Nephron (organoid): ENCODE data around the gene CCDC51.

ENCODE experiments used
- H3K27ac Mint-ChIP-seq, 3 experiments: 2 replicates each; pipeline ENCODE4 v1.8.0; 2020; ENCODE audit warnings: mixed read lengths in 3 of 3, mild to moderate bottlenecking in 2 of 3, moderate library complexity in 1 of 3
- H3K27me3 Mint-ChIP-seq: 2 replicates; pipeline ENCODE4 v1.8.0; 2021; ENCODE audit warnings: low read depth, mild to moderate bottlenecking, moderate library complexity, mixed read lengths
- H3K36me3 Mint-ChIP-seq: 2 replicates; pipeline ENCODE4 v1.8.0; 2020; ENCODE audit warnings: low read depth, mixed read lengths
- H3K4me1 Mint-ChIP-seq: 2 replicates; pipeline ENCODE4 v1.8.0; 2020; ENCODE audit warnings: mixed read lengths
- H3K4me3 Mint-ChIP-seq, 3 experiments: 2 replicates each; pipeline ENCODE4 v1.8.0; 2020; ENCODE audit warnings: mild to moderate bottlenecking in 3 of 3, mixed read lengths in 3 of 3, moderate library complexity in 2 of 3
- H3K9me3 Mint-ChIP-seq: 2 replicates; pipeline ENCODE4 v1.8.0; 2020; ENCODE audit warnings: mixed read lengths
- TF ChIP-seq, protein P1 (sequence below), 3 experiments: fragments of 200-600 bp; sonication (generic); IDR thresholded peaks; one replicate each; pipeline ENCODE4 v1.5.0; 2021; ENCODE audit warnings: antibody characterized with exemption in 3 of 3; ENCODE audit not compliant: unreplicated experiment in 3 of 3

CCDC51 gene

DNA sequence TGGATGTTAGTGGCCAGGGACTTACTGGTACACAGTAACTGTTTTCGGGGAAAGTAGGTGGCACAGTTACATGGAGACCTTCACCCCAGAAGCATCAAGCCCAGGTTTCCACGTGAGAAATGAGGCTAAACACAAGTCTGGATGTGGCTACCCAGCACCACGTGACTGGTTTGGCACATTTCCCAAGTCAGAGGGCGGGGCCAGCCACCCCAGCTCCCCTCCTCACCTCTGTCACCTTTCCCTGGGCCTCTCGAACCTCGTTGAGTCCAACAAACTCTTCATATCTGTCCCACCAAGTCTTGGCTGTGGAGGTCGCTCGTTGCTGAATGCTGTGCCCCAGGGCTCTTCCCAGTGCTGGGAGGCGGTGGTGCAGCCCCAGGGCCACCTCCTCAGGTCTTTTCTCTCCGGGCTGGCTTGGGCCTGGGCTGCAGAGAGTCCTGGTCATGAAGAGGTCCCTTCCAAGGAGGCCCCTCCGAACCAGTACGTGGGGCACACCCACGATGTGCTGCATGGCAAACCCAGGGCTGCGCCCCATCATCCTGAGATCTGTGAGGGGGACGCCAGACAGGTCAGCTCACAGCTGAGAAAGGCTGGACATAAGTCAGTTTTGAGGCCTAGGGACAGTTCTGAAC, 5.2 kb downstream of the CCDC51 start:
- peaks cover 3% of the 10 kb centered on the region for H3K36me3 Mint-ChIP-seq
- no peaks in the 10 kb centered on the region for H3K9me3 Mint-ChIP-seq
- TF ChIP-seq, protein P1, sequence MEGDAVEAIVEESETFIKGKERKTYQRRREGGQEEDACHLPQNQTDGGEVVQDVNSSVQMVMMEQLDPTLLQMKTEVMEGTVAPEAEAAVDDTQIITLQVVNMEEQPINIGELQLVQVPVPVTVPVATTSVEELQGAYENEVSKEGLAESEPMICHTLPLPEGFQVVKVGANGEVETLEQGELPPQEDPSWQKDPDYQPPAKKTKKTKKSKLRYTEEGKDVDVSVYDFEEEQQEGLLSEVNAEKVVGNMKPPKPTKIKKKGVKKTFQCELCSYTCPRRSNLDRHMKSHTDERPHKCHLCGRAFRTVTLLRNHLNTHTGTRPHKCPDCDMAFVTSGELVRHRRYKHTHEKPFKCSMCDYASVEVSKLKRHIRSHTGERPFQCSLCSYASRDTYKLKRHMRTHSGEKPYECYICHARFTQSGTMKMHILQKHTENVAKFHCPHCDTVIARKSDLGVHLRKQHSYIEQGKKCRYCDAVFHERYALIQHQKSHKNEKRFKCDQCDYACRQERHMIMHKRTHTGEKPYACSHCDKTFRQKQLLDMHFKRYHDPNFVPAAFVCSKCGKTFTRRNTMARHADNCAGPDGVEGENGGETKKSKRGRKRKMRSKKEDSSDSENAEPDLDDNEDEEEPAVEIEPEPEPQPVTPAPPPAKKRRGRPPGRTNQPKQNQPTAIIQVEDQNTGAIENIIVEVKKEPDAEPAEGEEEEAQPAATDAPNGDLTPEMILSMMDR (IDR thresholded peaks at IDR 0.05; ENCODE audit: unreplicated experiment in 3 of 3), result no peak
- H3K27ac Mint-ChIP-seq, result peak overlapping the region; percentile 82 to 99 (median 92)
- H3K4me1 Mint-ChIP-seq, result peaks cover 31% of the 10 kb centered on the region
- H3K4me3 Mint-ChIP-seq, result no peak overlapping the region
- H3K27me3 Mint-ChIP-seq, result no peaks in the 10 kb centered on the region

DNA sequence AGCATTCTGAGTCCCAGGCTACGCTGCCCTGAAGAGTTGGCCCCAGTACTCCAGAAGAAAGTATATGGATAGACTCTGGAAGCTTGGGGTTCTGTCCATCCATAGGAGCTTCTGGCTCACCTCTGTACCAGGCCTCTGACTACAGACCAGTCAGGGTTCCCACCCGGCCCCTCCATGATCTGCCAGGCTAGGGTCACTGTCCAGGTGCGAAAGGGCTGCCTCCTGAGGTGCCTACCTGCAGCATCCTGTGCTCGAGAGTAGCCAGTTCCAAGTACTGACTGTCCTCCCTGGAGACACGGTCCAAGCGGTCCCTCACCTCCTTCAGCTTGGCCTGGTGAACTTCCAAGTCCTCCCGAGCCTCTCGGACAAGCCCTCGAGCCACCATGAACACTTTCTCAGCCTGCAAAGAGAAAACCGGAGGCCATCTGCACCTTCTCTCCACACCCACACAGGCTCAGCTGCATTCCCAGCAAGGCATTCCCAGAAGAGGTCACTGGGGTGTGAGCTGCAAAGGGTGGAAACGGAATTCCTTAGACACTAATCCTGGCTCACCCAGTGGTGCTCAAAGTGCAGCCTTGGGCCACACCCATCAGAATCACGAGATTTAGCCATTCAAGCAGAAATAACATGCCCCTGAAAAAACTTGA, 6.3 kb downstream of the CCDC51 start:
- H3K4me3 Mint-ChIP-seq, result peak overlapping the region; percentile 57 to 71 (median 63)
- H3K9me3 Mint-ChIP-seq, result no peaks in the 10 kb centered on the region
- H3K27me3 Mint-ChIP-seq, result no peaks in the 10 kb centered on the region
- H3K36me3 Mint-ChIP-seq, result peaks cover 3% of the 10 kb centered on the region
- TF ChIP-seq, protein P1 (IDR thresholded peaks at IDR 0.05; ENCODE audit: unreplicated experiment in 3 of 3), result no peak
- H3K27ac Mint-ChIP-seq, result peak overlapping the region; percentile 82 to 99 (median 92)
- H3K4me1 Mint-ChIP-seq, result peaks cover 26% of the 10 kb centered on the region

DNA sequence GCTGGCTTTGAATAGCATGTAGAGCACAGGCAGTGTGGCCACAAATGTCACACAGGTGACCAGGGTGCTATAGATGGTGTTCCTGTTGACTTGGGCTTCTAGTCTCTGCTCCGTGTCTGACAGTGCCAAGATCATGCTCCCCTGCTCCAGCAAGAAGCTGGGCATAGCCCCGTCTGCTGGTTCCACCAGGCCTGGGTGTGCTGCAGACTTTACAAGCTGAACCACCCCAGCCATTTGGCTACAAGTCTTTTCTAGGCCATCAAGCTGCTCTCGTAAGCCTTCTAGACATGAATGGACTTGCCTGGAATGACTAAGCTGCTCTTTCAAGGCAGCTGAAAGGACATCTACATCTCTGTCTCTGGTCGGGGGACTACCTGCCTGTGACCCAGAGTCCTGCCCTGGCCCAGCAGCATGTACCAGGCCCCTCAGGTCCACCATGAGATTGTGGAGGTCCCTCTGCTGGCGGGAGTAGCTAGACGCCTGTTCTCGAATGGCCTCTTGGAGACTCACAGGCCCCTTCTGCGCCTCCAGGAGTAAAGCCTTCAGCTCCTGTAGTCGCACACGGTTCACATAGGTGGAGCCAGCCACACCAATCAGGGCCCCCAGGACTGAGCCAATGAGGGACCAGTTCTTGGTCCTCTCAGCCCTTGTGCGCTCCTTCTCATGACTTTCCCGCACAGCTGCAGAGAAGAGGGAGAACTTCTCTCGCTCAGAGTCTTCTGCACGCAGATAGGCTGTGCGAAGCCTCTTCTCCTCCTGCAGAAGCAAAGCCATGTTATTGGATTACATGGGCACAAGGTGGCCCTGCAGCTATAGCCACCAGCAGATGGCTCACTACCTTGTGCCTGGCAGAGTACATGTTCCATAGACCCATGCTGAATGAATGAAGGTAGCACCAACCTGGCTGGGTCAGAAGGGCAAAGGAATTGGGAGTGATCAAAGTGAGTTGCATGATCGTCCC, 7.2 kb downstream of the CCDC51 start:
- TF ChIP-seq, protein P1 (IDR thresholded peaks at IDR 0.05; ENCODE audit: unreplicated experiment in 3 of 3), result peak in 1 of 3 experiments; percentile 17
- Mint-ChIP-seq H3K4me3 (peak overlapping the region; percentile 51 to 78 (median 57)), H3K4me1 (peaks cover 34% of the 10 kb centered on the region), H3K36me3 (peaks cover 3% of the 10 kb centered on the region), H3K27ac (peak overlapping the region; percentile 20 to 99 (median 84)), H3K9me3 (no peaks in the 10 kb centered on the region), H3K27me3 (no peaks in the 10 kb centered on the region)

DNA sequence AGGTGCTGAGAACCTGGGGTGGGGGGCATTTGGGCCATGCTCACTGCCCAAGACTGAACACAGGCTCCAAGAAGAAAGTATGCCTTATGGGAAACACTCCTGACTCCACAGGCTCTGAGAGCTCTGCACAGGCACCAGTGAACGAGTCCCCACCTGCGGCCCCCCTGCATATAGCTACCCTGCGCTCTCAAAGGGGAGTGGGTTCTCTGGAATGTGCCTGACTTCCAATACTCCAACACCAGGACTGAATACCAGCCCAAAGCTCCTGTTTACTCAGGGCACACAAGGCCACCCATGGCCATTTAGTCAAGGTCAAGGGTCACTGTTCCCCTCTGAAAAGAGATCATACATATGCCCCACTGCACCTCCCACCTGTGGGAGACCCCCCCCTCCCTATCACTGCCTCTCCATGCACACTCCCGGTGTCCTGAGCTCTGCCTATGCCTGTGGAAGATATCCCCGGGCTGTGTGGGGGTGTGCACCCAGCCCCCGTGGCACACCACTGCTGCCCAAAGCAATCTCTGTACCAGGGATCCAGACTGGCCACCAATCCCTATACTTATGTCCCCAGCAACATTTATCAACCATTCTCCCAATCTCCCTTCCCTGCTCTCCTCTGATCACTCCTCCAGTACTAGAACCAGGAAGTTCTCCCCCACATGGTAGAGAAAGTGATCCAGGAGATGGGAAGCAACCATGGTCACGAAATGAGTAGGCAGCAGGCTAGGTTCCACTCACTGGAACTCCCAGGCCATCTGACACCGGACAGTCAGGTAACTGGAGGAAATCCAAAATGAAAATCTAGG, 8.5 kb downstream of the CCDC51 start:
- peaks cover 3% of the 10 kb centered on the region for H3K36me3 Mint-ChIP-seq
- H3K27ac Mint-ChIP-seq, result peak overlapping the region; percentile 20 to 99 (median 57)
- H3K4me3 Mint-ChIP-seq, result peak overlapping the region; percentile 91 to 93 (median 92)
- TF ChIP-seq, protein P1 (IDR thresholded peaks at IDR 0.05; ENCODE audit: unreplicated experiment in 3 of 3), result no peak
- no peaks in the 10 kb centered on the region for H3K9me3 Mint-ChIP-seq
- peaks cover 45% of the 10 kb centered on the region for H3K4me1 Mint-ChIP-seq
- H3K27me3 Mint-ChIP-seq, result no peaks in the 10 kb centered on the region

DNA sequence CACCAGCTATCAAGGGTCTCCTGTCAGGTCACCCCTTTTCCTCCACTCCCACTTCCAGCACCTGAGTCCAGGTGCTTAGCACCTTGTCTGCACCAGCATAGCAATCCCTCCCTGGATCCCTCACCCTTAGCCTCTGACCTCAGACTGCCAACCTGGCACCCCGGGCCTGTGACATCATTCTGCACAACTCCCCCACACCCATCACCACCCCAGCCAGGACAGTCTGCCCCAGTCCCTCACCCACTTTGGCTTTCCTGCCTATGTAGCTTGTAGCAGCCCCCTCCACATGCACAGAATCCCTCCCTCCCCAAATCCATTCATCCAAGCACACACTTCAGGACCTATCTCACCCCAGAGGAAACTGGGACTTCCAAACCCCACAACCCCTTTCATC, 9.2 kb downstream of the CCDC51 start:
- peak overlapping the region; percentile 20 to 99 (median 57) for H3K27ac Mint-ChIP-seq
- peaks cover 50% of the 10 kb centered on the region for H3K4me1 Mint-ChIP-seq
- H3K9me3 Mint-ChIP-seq, result no peaks in the 10 kb centered on the region
- peaks cover 3% of the 10 kb centered on the region for H3K36me3 Mint-ChIP-seq
- peak overlapping the region; percentile 91 to 93 (median 92) for H3K4me3 Mint-ChIP-seq
- H3K27me3 Mint-ChIP-seq, result no peaks in the 10 kb centered on the region
- TF ChIP-seq, protein P1 (IDR thresholded peaks at IDR 0.05; ENCODE audit: unreplicated experiment in 3 of 3), result no peak
